Mesenteric fat pad (tissue), 1 donor: ENCODE data around the gene GALNT14. TPM values are rescaled to one million over a fixed set of nuclear protein-coding genes. Genes with fewer than 3 reads are reported as not detected.

ENCODE experiments used
- DNase-seq: peaks from one replicate; pipeline ENCODE4 v3.0.0-alpha.2; 2020; ENCODE audit warnings: low spot score
- total RNA-seq: library from RNA; stranded (reverse); fragmentation: NEBNext Ultra II Directional; extraction: Animal tissue kit (Norgen Biotek cat#: 25700); gene quantifications from one replicate; pipeline ENCODE4 v1.2.1, GENCODE V29; 2021
- donor health status: DM: yes; HTN: yes; CAD: no.

GALNT14 gene
- total RNA-seq, 1 donor from 2014 or later: 3.4 TPM

DNA sequence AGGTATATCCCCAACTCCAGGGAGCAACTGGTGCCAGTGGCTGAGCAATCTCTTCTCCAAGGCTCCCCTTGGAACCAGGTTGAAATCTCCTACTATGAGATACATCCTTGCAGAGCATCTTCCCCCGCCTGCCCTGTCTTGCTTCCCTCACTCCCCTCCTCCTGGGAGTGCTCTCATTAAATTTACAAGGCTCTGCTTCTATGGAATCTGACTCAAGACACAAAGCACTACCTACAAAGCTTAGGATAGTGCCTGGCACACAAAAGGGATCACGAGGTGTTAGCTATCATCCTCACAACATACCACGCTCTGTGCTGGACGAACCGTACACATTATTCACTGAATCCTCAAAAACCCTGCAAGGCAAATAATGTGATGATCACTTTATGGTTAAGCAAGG is 121.6 kb downstream of the GALNT14 start:
- DNase-seq: no peak

DNA sequence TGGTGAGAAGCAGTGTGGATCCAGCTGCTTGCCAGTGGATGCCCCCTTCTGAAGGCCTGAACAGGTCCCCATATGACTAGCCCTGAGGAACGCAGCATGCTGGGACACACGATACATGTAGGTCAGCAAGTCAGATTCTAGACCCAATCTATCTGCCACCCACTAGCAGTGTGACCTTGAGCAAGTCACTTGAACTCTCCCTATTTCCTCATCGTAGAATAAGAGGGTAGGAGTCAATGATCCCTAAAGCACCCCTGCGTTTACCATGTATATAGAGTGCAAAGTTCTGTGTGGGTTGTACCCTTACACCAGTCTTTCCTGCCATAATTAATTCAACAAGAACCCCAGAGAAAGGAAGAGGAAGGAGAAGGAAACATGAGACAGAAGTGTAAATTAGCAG is 123.7 kb downstream of the GALNT14 start:
- DNase-seq: no peak

DNA sequence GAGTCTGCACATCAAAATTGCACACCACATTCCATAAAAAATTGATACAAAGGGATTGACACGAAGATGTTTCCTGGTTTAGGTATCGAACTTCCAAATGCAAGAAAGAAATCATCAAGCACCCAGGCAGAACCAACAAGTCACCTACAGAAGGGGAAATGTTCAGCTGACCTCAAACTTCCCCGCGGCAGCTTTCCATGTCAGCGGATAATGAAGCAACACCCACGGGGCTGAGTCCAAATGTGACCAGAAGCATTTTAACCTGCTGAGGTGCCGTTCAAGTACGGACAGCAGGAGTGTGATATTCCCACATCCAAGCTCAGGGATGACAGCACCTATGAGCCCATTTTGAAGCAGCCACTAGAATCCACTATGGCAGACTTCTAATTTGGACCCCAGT is 124.9 kb downstream of the GALNT14 start:
- DNase-seq: no peak

DNA sequence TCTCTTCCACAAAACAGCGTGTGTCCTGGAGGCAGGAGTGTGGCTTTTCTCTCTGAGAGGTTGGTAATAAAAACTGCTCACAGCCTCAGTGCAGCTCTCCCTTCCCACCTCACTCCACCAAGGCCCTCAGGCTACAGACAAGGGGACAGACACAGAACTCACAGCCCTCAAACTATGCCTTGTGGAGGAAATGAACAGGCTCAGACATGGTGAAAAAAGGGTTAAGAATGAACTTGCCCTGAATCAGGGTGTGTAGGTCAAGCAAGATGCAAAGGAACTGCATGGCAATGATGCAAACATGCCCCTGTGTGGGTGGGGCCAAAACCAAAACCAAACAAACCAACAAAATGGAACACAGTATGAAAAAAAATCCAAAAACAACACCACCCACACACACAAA is 125.8 kb downstream of the GALNT14 start:
- DNase-seq: peak; percentile 22

DNA sequence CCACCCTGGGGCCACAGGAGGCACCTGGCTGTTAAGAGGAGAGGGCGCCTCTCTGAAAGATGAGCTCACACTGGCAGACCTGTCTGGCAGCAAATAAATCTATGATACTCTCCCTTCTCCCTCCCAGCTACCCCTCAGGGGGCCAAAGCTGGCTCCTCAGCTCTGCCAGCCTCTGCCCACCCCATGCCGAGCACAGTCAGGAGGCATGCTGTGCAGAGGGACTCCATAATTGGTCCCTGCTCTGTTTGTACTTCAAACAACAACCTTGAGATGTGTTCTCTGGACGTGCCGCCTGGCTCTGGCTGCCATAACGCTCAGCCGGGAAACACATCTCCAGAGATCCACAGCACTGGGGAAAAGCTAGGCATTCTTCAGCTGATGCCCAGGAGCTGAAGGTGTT is 126.7 kb downstream of the GALNT14 start:
- DNase-seq: no peak

DNA sequence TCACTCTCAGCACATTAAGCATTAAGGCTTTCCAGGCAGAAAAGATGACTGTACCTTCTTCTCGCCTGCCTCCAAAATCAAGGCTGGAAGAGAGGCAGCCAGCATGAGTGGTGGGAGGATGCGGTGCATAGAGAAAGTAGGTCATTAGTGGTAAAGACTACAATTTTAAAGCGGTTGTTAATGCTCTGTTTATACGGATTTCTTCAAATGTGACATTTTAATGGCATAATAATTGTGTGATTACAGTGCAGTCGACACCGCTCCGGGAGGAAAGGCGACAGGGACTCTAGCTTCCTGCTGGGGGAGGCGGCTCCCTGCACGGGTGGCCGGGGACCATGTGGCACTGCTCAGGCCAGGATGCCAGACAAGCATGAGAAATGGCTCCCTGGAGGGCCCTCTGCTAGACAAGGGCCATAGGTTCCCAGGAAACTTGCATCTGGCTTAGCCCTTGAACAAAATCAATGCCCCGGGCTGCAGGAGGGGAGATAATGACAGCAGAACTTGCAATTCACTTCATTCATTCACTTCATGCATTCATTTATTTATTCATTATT is 129.6 kb downstream of the GALNT14 start:
- DNase-seq: no peak

DNA sequence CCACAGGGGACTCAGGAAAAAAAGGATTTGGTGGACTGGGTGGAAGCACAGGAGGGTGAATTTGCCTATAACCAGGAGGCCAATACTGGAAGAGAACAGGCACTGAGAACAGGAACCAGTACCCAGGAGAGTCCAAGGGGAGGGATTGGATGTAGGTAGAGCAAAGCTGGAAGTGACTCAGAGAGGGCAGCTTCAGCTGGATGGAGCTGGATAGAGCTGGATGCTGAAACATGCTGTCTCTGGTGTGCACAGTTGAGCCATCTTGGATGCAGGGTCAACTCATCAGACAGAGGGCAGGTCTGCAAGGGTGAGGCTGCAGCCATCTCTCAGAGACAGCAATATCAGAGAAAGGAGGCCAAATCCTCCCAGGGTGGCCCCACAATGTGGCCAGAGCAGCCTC is 134.0 kb downstream of the GALNT14 start:
- no peak for DNase-seq

DNA sequence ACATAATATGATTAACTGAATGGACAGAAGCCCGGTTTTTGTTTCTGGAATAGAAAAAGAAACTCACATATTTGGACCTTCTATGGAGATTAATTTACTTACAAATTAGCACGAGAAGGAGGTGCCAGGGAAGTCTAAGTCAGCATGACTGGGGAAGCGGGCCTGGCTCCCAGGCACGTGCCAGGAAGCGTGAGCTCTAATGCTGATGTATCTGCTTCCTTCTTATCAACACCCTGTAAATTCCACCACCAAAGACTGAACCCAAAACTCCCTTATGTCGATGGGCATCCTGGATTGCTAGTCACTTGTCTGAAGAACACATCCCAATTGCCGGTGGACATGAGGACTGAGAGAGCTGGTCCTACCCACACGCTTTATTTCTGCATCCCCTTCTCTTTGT is 134.5 kb downstream of the GALNT14 start:
- DNase-seq: no peak

DNA sequence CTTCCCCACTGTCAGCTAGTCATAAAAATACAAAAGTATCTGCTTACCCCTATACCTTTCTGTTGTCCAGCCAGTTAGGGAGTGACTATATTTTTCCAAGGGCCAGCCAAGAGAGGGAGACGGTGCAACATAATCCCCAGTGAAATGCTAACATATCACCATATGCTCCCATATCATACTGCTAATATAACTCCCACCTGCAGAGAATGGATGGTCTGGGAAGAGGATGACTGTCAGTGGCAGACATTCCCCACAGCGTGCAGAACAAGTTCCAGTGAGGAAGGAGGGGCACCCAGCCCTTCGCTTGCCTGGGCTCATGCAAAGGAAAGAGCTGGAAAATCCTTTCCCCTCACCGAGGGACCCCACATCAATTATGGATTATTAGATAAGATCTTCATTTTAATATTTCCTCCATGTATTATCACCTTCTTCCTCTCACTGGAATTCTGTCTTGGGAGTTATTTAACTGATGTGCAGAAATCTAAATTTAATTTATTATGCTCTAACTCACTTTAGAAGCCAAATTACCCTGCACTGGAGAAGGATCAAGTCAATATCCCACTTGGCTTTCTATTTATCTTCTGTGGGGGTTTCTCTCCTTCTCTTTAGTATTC is 135.6 kb downstream of the GALNT14 start:
- no peak for DNase-seq

DNA sequence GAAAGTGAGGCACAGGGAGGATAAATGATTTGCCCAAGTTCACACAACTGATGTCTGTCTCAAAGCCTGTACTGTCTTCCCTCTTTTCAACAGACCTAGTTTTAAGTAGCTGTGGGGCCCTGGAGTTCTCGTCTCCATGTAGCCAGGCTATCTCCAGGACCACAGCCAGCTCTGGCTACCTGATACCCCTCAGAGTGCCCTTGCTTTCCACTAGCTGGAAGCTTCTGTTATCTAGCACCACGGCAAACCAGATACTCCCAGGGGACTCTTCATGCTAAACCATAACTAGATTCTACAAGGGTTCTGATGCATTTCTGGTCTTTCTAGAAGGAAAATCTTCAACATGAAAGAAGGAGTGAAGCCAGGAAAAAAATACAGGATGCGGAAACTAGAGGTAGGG is 137.3 kb downstream of the GALNT14 start:
- DNase-seq: no peak

DNA sequence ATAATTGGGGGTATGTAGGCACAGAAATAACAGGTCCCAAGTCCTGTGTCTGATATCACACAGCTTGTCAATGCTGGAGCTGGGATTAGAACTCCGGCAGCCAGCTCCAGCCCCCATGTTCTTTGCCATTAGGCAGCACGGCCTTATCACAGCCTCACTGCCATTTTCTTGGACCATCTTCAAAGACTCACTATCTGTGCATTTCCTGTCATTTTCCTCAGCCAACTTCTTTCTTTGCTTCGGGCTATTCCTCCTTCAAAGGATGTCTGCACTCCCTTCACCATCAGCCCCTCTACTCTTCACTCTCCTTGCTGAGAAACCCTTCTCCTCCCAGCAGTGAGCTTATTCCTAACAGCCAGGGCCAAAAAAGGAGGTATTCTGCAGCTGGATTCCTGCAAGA is 139.6 kb downstream of the GALNT14 start:
- DNase-seq: no peak

DNA sequence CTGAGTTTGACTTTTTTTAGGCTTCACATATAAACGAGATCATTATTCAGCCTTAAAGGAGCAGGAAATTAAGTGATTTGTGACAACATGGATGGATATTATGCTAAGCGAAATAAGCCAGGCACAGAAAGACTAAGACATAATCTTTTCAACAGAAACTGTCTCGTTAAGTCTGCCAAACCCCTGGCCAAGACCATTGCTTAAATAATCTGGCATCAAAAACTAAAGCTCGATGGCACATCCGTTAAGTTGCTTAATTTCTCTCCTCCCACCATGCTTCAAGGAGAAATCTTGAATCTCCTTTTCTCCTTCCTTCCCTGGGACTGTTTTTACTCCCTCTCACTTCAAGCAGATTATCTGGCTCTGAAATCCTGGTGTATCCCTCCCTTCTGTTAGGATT is 140.3 kb downstream of the GALNT14 start:
- no peak for DNase-seq

DNA sequence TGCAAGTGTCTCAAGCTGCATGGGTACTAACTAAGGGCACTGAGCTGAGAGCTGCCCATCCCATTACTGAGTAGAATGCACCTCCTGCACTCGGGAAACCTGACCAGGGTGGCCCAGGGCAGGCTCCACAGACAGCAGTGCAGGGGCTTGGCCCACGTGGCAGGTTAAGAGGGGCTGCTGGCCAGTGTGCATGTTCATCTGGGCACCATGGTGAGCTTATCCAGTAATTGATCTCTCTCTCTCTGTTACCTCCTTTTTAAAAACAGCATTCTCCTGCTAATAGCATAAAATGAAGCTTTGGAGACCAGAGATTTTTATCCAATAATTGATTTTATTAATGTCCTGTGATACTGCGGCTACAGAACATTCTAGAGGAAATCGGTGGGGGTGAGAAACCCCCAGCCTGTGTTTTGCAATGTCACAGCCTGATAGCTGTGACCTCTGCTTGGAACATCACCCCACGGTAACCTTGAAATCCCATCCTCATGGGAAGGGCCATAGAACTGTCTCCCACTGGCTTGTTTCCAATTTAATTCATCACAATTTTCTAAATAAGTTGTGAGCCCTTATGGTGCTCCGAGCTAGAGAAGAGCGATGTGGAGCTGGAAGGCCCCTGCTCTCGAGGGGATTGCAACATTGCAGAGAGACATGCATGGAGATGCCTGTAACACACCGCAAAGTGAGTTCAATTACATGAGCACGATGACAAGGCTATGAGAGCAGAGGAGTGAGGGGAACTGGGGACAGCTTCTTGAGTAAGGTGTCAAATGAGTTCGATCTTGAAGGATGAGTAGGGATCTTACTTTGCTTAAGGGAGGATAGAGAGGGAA is 143.8 kb downstream of the GALNT14 start:
- DNase-seq: no peak

DNA sequence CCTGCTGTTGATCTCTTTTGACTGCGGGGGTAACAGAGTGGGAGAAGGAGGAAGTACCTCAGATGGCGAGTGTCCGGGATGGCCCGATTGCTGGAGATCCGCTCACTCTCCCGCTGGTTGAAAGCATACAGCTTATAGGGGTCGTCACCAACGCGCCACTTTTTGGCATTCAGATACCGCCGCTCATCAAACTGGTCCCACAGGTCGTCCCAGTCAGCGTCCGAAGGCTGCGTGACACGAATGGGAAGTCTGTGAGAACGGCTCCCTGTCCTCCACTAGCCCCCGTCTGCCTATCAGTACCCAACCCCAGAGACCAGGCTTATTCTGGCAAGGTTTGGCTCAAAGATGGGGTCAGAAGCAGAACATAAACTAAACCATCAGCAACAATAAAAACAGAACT is 145.5 kb downstream of the GALNT14 start:
- DNase-seq: no peak

DNA sequence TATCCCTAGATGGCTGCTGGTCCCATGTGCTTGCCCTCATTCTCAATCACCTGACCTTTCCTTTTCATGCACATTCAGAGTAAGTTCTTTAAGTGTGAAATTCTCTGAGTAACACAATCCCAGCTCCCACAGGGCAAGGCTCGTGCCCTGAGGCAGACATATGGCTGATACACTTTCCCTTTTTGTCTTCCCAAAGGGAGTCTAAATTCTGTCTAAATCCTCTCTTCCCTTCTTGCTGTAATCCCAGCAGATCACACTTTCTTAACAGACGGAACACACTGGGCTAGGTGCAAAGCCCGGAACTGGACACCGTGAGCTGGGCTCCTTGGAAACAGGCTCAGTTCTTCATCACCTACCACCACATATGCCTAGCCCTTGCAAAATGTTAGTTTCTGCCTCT is 147.6 kb downstream of the GALNT14 start:
- no peak for DNase-seq

DNA sequence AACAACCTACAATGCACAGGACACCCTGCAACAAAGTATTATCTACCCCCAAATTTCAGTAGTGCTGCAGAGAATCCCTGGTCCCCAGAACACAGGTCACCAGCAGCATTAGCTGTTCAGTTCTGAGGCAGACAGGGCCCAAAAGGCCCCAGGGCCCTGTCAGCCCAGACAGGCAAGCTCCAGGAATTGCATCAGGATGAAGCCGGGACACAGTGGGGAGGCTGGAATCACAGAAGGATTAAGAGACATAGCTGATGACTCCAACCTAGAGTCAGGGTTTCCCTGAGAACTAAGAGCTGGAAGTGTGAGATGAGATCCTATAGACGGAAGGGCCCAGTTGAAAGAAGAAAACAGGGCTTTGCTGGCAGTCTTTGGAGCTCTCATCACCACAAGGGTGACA is 148.1 kb downstream of the GALNT14 start:
- no peak for DNase-seq

DNA sequence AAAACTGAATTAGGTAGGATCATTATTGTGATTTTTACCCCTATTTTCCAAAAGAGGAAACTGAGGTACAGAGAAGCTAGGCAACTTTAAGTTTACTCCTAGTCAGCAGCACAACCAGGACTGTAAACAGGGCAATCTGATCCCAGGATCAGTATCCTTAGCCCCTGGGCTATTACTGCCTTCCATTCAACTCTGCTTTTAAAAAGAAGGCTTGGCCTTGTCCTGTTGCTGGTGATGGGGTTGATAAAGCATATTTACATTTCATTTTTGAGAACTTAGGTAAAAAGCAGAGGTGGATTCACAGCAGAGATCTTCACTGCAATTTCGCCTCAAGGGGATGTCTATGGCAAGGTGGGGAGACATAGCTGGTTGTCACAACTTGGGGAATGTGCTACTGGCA is 148.5 kb downstream of the GALNT14 start:
- no peak for DNase-seq

DNA sequence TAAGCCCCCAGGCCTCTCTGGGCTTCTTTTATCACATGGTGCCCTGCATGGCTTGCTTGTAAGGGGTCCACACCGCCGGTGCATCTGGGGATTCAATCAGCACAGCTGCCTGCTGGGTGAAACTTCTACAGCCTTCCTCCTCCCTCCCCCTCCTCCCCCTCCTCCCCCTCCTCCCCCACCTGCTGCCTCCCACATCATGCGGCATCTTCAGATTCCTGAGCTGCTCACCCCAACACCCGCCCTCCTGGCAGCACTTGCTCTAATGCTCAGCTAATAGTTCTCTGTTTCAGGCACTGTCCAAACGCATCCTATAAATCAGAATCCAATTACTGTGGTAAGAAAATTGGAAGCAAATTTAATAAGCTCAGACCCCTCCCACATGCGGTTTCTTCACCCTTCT is 150.7 kb downstream of the GALNT14 start:
- no peak for DNase-seq

DNA sequence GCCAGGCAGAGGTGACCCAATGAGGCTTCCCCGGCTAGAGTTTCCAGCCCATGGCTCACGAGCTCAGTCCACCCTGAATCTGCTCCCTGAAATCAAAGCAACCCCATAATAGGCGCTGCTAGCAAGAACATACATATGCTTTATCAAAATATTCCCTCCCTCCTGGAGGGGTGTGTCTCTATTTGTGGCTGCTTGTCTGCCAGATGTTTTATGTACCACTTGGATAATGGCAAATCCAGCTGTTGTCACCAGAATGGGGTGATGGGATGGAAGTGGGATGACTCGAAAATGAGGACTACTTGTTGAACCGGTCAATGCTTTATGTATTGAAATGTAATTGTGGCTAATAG is 152.0 kb downstream of the GALNT14 start:
- no peak for DNase-seq

DNA sequence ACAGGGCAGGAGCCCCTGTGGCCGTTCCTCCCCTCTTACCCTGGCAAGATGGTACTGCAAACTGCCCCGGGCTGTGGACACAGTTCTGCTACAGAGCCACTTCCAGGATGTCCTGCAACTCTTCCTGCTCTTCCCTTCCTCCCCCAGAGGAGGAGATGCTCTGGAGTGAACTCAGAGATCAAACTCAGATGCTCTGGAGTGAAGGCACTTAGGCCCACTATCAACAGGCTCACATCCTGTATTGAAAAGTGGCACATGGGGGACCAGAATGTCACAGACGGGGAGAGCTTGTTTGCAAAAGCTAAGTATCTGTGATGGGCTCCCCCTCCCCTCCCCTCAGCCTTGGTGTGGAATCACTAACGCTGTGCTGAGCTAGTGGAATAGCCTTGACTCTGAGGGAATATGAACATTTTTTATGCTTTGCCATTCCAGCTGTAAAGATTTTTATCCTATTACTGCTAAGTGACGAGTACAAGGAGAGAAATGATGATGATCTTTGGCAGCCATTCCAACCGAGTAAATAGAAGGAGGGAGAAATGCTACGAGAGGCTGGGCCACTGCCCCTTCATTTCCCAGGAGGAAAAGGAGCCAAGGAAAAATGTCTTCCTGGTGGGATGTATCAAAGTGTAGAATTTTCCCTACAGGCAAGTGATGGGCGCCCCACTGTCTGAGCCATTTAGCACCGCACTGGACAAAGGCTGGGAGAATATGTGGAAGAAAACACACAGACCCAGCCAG is 152.6 kb downstream of the GALNT14 start:
- no peak for DNase-seq

DNA sequence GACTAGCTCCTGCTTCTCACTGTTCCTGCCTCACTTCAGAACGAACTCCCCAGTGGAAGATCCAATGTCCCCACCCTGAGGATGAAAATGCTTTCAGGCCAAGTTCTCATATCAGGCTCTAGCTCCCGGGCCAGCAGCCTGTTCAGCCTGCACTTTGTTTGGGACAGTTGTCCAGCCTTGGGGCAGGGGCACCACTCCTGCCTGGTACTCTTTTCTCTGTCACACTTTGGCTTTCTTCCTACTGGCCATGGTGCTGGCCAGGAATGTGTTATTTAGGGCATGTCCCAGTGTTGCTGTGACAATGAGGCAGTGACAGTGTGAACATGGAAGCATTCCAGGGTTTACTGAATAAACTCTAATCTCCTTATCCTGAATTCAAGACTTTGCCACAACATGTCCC is 154.1 kb downstream of the GALNT14 start:
- no peak for DNase-seq

DNA sequence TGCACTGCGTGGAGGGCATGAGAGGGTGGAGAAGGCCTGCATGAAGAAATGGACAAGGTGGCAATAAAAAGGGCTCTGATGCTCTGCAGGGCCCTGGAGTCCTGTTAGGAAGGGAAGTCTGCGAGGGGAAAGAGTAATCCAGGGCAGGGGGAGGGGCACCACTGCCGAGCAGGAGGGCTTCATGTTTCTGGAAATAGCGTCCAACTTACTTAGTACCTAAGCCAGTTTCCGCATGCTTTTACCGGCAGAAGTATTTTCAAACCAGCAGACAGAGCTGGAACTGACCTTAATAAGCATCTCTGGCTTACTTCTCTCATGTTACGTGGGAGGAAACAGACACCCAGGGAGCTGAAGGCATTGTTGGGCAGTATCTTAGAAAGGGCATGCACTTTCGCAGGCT is 156.7 kb downstream of the GALNT14 start:
- no peak for DNase-seq
